WI38 (cell line): ENCODE measurements around the gene ME3.

Source experiments
- H3K4me3 ChIP-seq: 2 replicates; pipeline ENCODE4 v1.5.1; 2011; ENCODE audit warnings: low read depth, mild to moderate bottlenecking, control low read depth, low read length
- TF ChIP-seq, protein P1 (sequence below): IDR thresholded peaks from 2 replicates; pipeline ENCODE4 v1.5.1; 2012; ENCODE audit warnings: low read depth, mild to moderate bottlenecking, control low read depth, low read length

The ME3 gene

DNA sequence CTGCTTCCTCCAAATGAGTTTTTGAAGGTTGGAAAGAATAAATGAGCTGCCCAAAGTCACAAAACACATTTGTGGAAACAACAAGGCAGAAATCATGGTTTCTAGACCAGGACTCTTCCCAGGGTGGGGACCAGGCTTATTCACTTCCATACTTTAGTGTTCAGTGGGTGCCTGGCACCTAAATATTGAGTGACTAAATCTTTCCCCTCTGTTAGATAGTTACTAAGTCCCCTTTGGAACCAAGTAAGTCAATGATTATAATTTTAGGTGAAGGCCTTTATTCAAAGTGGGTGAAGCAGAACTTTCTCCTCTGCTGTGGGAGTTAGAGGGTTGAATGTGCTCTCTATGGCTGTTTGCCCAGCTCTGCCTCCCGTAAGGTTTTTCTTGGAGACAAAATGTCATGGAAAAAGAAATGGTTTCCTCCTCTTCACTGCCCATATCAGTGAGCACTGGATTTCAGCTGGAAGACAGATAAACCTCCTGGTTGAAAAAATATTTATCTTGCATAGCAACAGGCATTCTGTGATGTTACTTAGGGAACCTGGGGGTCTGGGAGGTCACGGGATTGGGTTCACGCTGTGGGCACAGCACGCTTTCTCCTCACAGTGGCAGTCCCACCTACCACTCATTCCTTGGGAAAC is 179.9 kb downstream of the ME3 start:
- TF ChIP-seq, protein P1, sequence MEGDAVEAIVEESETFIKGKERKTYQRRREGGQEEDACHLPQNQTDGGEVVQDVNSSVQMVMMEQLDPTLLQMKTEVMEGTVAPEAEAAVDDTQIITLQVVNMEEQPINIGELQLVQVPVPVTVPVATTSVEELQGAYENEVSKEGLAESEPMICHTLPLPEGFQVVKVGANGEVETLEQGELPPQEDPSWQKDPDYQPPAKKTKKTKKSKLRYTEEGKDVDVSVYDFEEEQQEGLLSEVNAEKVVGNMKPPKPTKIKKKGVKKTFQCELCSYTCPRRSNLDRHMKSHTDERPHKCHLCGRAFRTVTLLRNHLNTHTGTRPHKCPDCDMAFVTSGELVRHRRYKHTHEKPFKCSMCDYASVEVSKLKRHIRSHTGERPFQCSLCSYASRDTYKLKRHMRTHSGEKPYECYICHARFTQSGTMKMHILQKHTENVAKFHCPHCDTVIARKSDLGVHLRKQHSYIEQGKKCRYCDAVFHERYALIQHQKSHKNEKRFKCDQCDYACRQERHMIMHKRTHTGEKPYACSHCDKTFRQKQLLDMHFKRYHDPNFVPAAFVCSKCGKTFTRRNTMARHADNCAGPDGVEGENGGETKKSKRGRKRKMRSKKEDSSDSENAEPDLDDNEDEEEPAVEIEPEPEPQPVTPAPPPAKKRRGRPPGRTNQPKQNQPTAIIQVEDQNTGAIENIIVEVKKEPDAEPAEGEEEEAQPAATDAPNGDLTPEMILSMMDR: no peak
- H3K4me3 ChIP-seq: no peak overlapping the region

DNA sequence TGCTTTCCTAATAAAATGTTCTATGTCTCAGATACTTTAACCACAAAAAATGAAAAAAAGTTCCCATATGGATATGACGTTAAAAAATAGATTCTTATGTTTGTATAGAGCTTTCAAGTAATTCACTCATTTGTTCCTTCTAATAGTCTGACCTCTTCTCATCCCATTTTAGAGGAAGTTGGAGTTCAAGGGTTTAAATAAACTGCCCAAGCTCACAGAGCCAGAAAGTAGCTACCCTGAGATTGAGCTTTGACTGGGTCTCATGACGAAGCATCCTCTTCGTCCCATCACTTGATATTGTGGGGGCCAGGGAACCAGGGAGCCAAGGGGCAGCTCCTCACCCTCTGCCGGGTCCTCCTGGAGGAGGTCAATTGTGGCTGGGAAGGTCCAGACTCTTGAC is 181.4 kb downstream of the ME3 start:
- TF ChIP-seq, protein P1: no peak
- no peak overlapping the region for H3K4me3 ChIP-seq

DNA sequence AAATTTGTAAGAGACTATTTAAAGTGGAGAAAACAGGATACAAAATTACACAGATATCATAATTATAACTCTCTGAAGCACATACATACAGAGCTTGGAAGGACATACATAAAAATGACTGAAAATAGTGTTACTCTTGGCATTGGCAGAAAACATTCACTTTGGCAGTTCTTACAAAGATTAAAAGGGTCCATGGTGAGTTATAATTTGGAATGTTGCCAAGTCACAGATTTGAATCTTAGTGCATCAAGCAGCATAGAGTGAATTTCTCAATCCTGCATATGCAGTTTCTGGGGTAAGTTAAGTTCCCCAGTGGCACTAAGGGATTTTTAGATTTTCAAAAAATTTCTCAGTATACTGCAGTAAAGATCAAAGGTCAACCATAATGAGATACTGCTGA is 181.8 kb downstream of the ME3 start:
- H3K4me3 ChIP-seq: no peak overlapping the region
- TF ChIP-seq, protein P1: no peak

DNA sequence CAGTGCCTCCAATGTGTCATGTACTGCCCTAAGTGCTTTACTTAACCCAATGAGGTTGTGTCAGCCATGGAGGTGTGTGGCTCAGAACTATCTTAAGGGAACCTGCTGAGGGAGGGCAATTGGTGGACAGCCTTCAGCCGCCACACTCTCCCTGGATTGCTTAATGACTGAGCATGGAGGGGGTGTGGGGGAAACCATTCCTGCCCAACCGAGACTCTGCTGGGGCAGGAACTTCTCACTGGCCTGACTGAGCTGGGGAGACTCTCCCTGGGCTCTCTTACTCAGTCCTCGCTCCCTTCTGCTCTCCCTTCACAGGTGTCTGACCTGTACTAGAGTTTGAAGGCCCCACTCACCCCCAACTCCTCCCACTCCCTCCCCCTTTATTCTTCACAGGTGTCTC is 183.0 kb downstream of the ME3 start:
- TF ChIP-seq, protein P1: no peak
- no peak overlapping the region for H3K4me3 ChIP-seq

DNA sequence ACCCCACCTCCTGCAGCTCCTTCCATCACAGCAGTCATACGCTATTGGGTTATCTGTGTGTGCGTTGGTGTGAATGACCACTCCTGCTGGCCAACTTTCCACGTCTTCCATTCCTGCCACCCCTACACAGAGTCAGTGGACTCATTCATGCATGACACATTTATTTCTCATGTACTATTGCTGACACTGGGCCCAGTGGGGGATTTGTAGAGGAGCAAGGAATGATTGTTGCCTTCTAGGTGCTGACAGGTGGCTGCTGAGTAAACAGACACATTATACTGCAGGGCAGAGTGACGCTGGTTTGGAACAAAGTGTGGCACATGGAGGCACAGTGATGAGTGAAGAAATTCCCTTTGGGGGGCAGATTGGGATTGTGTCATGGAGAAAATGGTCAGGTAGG is 183.9 kb downstream of the ME3 start:
- TF ChIP-seq, protein P1: no peak
- no peak overlapping the region for H3K4me3 ChIP-seq

DNA sequence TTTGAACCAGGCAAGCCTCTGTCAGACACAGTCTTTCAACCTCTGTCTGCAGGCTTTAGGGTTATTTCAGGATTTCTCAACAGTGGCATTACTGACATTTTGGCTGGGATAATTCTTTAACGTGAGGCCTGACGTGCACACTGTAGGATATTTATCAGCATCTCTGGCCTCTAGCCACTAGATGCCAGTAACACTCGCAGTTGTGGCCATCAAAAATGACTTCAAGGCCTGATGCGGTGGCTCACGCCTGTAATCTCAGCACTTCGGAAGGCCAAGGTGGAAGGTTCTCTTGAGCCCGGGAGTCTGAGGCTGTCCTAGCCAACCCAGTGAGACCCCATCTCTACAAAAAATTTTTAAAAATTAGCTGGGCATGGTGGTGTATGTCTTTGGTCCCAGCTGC is 184.7 kb downstream of the ME3 start:
- no peak overlapping the region for H3K4me3 ChIP-seq
- TF ChIP-seq, protein P1: no peak

DNA sequence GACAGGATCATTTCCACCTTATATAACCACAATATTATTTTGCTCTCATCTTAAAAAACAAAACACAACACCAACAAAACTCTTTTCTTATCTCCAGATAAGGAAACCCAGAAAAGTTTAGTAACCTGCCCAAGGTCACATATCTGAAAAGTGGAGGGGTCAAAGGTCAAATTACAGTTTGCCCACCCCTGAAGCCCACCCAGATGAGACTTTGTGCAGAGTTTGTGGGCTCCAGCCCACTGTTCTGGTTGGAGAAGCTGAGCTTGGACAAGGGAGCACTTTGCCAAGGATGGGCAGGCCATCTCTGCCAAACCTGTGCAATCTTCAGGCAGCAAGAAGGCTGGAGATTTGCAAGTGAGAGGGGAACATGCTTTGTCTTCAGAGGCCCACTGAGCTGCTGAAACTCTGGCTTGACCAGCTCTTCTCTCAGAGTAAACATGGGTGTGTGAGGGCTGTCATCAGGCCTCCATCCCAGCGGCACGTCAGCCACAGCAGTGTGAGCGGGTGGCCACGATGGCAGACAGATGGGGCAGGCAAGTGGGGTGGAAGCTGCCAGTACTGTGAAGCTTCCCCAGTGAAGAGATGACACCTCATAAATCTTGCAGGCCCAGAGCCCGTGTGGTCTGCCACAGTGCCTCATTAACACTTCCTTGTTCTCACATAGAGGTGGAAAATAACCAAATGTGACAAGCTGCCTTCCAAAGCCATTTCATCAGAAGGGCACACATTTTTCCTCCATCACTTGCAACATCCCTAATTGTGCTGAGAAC is 186.0 kb downstream of the ME3 start:
- TF ChIP-seq, protein P1: no peak
- H3K4me3 ChIP-seq: no peak overlapping the region
